Spleen (tissue), 7 donors: ENCODE results near the gene SMAD7.

ENCODE experiments used
- POLR2AphosphoS5 ChIP-seq, 3 donors: sonication (generic); formaldehyde crosslinking; IDR thresholded peaks; one replicate each; pipeline ENCODE4 v1.5.1; 2017; ENCODE audit warnings: antibody characterized with exemption in 3 of 3
- TF ChIP-seq, protein P1 (sequence below), 11 experiments: fragments of 200-600 bp in 7 of 11; fragments of 450-650 bp in 4 of 11; sonication (generic) in 4 of 11; IDR thresholded peaks in 8 of 11; conservative IDR thresholded peaks in 3 of 11; 1 replicate in 7 of 11; 2 replicates in 4 of 11; pipeline versions ENCODE4 v1.4.0 to v1.8.0; 2016 to 2021; ENCODE audit warnings: antibody characterized with exemption in 11 of 11, inconsistent platforms in 4 of 11, mild to moderate bottlenecking in 1 of 11
- donor health status: DM: no; HTN: no; CAD: no; lungs with moderate emphysema.
- donor health status: DM: no; HTN: no; CAD: no.
- donor health status: DM: no; HTN: no; CAD: no.

DNA sequence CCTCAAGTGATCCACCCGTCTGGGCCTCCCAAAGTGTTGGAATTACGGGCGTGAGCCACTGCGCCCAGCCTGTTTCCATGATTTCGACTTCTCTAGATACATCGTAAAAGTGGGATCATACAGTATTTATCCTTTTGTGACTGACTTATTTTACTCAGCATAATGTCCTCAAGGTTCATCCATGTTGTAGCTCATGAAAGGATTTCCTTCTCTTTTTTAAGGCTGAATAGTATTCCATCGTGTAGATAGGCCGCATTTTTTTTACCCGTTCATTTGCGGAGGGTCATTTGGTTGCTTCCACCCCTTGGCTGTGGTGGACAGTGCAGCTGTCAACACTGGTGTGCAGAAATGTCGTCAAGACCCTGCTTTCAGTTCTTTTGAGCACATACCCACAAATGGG lies 48.8 kb upstream of the SMAD7 start:
- TF ChIP-seq POLR2AphosphoS5 (IDR thresholded peaks at IDR 0.05): no peak
- TF ChIP-seq, protein P1, sequence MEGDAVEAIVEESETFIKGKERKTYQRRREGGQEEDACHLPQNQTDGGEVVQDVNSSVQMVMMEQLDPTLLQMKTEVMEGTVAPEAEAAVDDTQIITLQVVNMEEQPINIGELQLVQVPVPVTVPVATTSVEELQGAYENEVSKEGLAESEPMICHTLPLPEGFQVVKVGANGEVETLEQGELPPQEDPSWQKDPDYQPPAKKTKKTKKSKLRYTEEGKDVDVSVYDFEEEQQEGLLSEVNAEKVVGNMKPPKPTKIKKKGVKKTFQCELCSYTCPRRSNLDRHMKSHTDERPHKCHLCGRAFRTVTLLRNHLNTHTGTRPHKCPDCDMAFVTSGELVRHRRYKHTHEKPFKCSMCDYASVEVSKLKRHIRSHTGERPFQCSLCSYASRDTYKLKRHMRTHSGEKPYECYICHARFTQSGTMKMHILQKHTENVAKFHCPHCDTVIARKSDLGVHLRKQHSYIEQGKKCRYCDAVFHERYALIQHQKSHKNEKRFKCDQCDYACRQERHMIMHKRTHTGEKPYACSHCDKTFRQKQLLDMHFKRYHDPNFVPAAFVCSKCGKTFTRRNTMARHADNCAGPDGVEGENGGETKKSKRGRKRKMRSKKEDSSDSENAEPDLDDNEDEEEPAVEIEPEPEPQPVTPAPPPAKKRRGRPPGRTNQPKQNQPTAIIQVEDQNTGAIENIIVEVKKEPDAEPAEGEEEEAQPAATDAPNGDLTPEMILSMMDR (IDR thresholded peaks at IDR 0.05 in 8 of 11, conservative IDR thresholded peaks at IDR 0.05 in 3 of 11): no peak
